GM23248 (cell line): ENCODE results near the gene ATR.

ENCODE experiments used
- EZH2 ChIP-seq: fragments of 200-600 bp; sonication (generic); IDR thresholded peaks from 2 replicates; pipeline ENCODE4 v1.6.1; 2018; ENCODE audit warnings: antibody characterized with exemption, mild to moderate bottlenecking; ENCODE audit not compliant: insufficient read depth, poor library complexity, severe bottlenecking
- EZH2phosphoT487 ChIP-seq: fragments of 200-600 bp; sonication (generic); IDR thresholded peaks from 2 replicates; pipeline ENCODE4 v1.6.1; 2018; ENCODE audit warnings: antibody characterized with exemption, moderate library complexity, mild to moderate bottlenecking, low read depth; ENCODE audit not compliant: insufficient read depth

DNA sequence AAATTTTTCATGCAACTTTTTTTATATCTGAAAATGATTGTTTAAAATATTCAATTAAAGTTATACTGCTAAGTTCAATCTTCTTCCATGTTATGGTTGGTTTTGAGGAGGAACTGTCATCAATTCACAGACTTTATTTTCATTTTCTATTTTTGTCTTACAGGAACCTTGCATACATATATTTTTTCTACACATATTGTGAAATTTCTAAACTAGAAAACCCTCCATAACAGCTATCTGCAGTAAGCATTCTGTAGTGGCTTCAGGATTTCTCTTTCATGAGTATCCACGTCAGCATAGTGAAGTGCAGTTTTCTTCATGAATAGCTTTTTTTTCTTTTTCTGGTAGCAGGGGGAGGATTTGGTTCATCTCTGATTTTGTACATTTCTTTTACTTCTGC is 48.2 kb downstream of the ATR start:
- TF ChIP-seq EZH2 (no peak), EZH2phosphoT487 (no peak)
